Activated T-helper 17 cell treated with anti-CD3 and anti-CD28 coated beads, Interleukin-2, amount 50 U/mL, for 72 hours (primary cell): Measurements from ENCODE around the gene NEU2. TPM values are rescaled to one million over a fixed set of nuclear protein-coding genes. Genes with fewer than 3 reads are reported as not detected.

Experiments used
- ATAC-seq: fragments of 150-1000 bp; cut with Tn5 transposase; replicated peaks from 2 replicates; pipeline ENCODE4 v1.10.0; 2021; ENCODE audit warnings: mild to moderate bottlenecking, moderate library complexity
- H3K27ac Mint-ChIP-seq: one replicate; pipeline ENCODE4 v1.8.0; 2022; ENCODE audit warnings: mixed read lengths
- H3K27me3 Mint-ChIP-seq: one replicate; pipeline ENCODE4 v1.8.0; 2022; ENCODE audit warnings: mixed read lengths
- H3K36me3 Mint-ChIP-seq: one replicate; pipeline ENCODE4 v1.8.0; 2022; ENCODE audit warnings: low read depth, mild to moderate bottlenecking, mixed read lengths
- H3K4me1 Mint-ChIP-seq: one replicate; pipeline ENCODE4 v1.8.0; 2022; ENCODE audit warnings: mixed read lengths
- H3K4me3 Mint-ChIP-seq: one replicate; pipeline ENCODE4 v1.8.0; 2022; ENCODE audit warnings: mild to moderate bottlenecking, mixed read lengths
- H3K9me3 Mint-ChIP-seq: one replicate; pipeline ENCODE4 v1.8.0; 2022; ENCODE audit warnings: mixed read lengths
- total RNA-seq, 2 donors: library from RNA; stranded (reverse); gene quantifications; one replicate each; pipeline ENCODE4 v1.2.3, GENCODE V29; 2022

Gene NEU2
- total RNA-seq, 2 donors from 2014 or later, result not detected

GRCh38 chr2:233036162-233036838 lies 3.8 kb downstream of the NEU2 start:
- Mint-ChIP-seq H3K27ac (no peak overlapping the region), H3K4me3 (no peak overlapping the region), H3K9me3 (no peaks in the 10 kb centered on the region), H3K36me3 (no peaks in the 10 kb centered on the region), H3K4me1 (peaks cover 4% of the 10 kb centered on the region), H3K27me3 (no peaks in the 10 kb centered on the region)
- ATAC-seq, result no peak

- Mint-ChIP-seq H3K27me3 (peaks cover under 1% of the 10 kb centered on the region), H3K27ac (no peak overlapping the region), H3K4me3 (no peak overlapping the region), H3K9me3 (no peaks in the 10 kb centered on the region), H3K36me3 (no peaks in the 10 kb centered on the region), H3K4me1 (peaks cover 4% of the 10 kb centered on the region)
- no peak for ATAC-seq
Measured at GRCh38 chr2:233037078-233037477, 4.6 kb downstream of the NEU2 start.

- Mint-ChIP-seq H3K9me3 (no peaks in the 10 kb centered on the region), H3K4me1 (no peaks in the 10 kb centered on the region), H3K27me3 (peaks cover 7% of the 10 kb centered on the region), H3K4me3 (no peak overlapping the region), H3K36me3 (no peaks in the 10 kb centered on the region), H3K27ac (no peak overlapping the region)
- ATAC-seq, result no peak
Measured at GRCh38 chr2:233039212-233039845, 6.9 kb downstream of the NEU2 start.

- no peaks in the 10 kb centered on the region for H3K9me3 Mint-ChIP-seq
- no peaks in the 10 kb centered on the region for H3K36me3 Mint-ChIP-seq
- H3K27ac Mint-ChIP-seq, result no peak overlapping the region
- no peaks in the 10 kb centered on the region for H3K4me1 Mint-ChIP-seq
- no peak overlapping the region for H3K4me3 Mint-ChIP-seq
- peaks cover 7% of the 10 kb centered on the region for H3K27me3 Mint-ChIP-seq
- no peak for ATAC-seq
Measured at GRCh38 chr2:233039846-233040530, 7.5 kb downstream of the NEU2 start.

DNA sequence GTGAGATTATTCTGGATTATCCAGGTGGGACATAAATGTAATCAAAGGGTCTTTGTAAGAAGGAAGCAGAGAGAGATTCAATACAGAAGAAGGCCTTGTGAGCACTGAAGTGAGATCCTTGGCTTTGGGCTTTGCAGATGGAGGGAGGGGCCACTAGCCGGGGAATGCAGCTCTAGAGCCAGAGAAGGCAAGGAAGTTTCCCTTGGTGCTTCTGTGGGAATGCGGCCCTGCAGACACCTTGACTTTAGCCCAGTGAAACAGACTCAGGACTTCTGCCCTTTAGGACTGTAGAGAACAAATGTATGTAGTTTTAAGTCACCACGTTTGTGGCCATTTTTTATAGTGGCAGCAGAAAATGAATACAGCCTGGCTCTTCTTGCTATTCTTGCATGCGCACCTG lies 8.1 kb downstream of the NEU2 start:
- Mint-ChIP-seq H3K4me3 (no peak overlapping the region), H3K27me3 (peaks cover 7% of the 10 kb centered on the region), H3K9me3 (no peaks in the 10 kb centered on the region), H3K27ac (no peak overlapping the region), H3K36me3 (no peaks in the 10 kb centered on the region), H3K4me1 (no peaks in the 10 kb centered on the region)
- ATAC-seq, result no peak

DNA sequence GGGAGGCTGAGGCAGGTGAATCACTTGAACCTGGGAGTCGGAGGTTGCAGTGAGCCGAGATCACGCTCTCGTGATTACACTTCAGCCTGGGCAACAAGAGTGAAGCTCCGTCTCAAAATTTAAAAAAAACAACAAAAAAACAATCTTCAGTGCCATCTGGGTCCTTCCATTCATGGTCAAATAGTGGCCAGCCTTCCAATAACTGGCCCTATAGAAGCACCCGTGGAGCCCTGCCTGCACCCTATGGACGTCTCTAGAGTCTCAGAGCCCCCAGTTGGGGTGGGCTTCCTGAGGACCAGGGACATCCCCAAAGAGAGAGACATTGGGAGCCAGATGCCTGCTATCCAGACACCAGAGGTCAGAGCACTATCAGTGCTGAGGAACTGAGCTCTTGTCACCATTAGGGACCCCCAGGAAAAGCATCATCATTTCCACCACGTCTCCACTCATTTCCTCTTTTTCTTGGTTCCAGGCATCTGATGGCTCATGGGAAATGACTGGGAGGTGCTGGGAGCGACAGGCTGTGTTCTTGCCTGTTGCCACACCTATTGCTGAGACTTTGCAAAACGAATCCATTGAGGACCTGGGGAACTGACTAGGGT lies 9.4 kb downstream of the NEU2 start:
- Mint-ChIP-seq H3K27me3 (peaks cover 7% of the 10 kb centered on the region), H3K4me1 (no peaks in the 10 kb centered on the region), H3K36me3 (no peaks in the 10 kb centered on the region), H3K9me3 (no peaks in the 10 kb centered on the region), H3K27ac (no peak overlapping the region), H3K4me3 (no peak overlapping the region)
- no peak for ATAC-seq

- ATAC-seq, result no peak
- Mint-ChIP-seq H3K4me3 (no peak overlapping the region), H3K27ac (no peak overlapping the region), H3K36me3 (no peaks in the 10 kb centered on the region), H3K27me3 (peaks cover 7% of the 10 kb centered on the region), H3K9me3 (no peaks in the 10 kb centered on the region), H3K4me1 (no peaks in the 10 kb centered on the region)
Measured at GRCh38 chr2:233042549-233042948, 10.1 kb downstream of the NEU2 start.

GRCh38 chr2:233044974-233045605 lies 12.6 kb downstream of the NEU2 start:
- no peak for ATAC-seq
- peaks cover 6% of the 10 kb centered on the region for H3K4me1 Mint-ChIP-seq
- no peaks in the 10 kb centered on the region for H3K9me3 Mint-ChIP-seq
- no peak overlapping the region for H3K4me3 Mint-ChIP-seq
- peaks cover 7% of the 10 kb centered on the region for H3K27me3 Mint-ChIP-seq
- H3K36me3 Mint-ChIP-seq, result no peaks in the 10 kb centered on the region
- H3K27ac Mint-ChIP-seq, result no peak overlapping the region

GRCh38 chr2:233047206-233047605 lies 14.7 kb downstream of the NEU2 start:
- Mint-ChIP-seq H3K27ac (no peak overlapping the region), H3K4me1 (peaks cover 6% of the 10 kb centered on the region), H3K27me3 (peaks cover 5% of the 10 kb centered on the region), H3K9me3 (no peaks in the 10 kb centered on the region), H3K36me3 (no peaks in the 10 kb centered on the region), H3K4me3 (no peak overlapping the region)
- no peak for ATAC-seq

DNA sequence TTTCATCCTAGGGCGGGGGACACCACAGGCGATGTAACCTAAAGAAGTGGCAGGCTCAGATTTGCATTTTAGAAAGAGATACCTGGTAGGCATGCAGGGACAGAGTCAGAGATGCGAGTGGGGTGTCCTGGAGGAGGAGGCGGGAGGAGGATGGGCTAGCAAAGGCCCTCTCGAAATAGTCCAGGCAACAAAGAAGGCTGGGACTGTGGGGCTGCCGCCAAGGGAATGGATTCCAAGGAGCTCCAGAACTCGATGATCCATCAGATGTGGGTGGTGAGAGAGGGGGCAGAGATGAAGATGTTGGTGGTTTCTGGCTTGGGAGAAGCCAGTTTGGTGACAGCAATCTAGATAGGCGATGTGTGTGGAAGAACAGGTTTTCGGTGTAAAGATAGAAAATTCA lies 15.2 kb downstream of the NEU2 start:
- Mint-ChIP-seq H3K27ac (peak overlapping the region; percentile 11), H3K27me3 (peaks cover 3% of the 10 kb centered on the region), H3K9me3 (no peaks in the 10 kb centered on the region), H3K4me3 (no peak overlapping the region), H3K4me1 (peaks cover 6% of the 10 kb centered on the region), H3K36me3 (no peaks in the 10 kb centered on the region)
- ATAC-seq, result no peak

DNA sequence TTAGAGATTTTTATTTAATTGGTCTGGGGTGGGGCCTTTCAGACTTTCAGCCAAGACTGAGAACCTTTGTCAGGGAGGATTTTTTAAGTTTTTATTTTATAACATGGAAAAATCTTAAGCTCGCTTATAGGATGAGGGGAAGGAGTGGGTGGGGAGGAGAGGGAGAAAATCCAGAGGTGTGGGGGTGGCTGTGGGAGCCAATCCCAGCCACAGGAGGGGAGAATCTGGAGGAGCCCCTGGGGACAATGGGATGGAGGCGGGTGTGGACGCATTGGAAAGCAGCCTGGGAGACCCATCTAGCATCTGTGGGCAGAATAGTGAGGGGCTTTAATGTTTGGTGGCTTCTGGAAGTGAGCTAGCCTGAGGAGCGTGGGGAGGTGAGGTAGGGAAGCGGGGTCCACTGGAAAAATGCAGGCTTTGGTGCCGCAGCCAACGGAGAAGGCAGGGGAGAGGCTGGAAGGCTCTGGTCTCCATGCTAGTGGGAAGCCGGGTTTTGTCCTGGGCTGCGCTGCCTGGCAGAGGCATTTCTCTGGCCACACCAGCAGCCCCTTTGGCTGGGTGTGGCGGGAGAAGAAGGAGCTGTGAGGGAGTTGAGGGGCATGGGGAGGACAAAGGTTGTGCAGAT lies 16.2 kb downstream of the NEU2 start:
- Mint-ChIP-seq H3K4me3 (no peak overlapping the region), H3K9me3 (no peaks in the 10 kb centered on the region), H3K27me3 (no peaks in the 10 kb centered on the region), H3K4me1 (peaks cover 6% of the 10 kb centered on the region), H3K36me3 (no peaks in the 10 kb centered on the region), H3K27ac (no peak overlapping the region)
- ATAC-seq, result no peak

DNA sequence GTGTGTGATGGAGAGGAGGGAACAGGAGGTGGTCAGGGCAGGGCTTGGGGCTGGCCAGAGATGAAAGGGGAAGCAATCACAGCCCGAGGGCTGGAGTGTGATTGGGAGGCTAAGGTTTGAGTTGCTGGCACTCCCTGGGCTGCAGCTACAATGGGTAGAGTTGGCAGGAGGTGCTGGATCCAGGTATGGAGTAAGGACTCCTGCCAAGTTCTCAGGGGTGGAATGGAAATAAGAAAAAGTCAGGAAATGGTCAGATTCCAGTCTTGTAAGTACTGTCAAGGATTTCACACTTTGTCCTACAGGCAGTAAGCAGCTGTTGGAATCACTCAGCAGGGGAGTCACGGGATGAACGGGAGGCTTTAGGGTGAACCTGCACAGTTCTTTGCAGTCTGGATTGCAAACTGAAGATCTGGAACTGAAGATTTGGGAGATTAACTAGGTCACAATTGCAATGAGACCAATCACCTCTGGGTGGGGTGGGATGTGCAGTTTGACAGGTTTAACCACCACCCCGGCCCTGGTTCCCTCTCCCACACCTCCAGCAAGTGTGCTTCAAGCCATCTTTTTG lies 16.8 kb downstream of the NEU2 start:
- Mint-ChIP-seq H3K27me3 (no peaks in the 10 kb centered on the region), H3K4me3 (no peak overlapping the region), H3K9me3 (no peaks in the 10 kb centered on the region), H3K4me1 (peaks cover 9% of the 10 kb centered on the region), H3K27ac (no peak overlapping the region), H3K36me3 (no peaks in the 10 kb centered on the region)
- ATAC-seq, result no peak

DNA sequence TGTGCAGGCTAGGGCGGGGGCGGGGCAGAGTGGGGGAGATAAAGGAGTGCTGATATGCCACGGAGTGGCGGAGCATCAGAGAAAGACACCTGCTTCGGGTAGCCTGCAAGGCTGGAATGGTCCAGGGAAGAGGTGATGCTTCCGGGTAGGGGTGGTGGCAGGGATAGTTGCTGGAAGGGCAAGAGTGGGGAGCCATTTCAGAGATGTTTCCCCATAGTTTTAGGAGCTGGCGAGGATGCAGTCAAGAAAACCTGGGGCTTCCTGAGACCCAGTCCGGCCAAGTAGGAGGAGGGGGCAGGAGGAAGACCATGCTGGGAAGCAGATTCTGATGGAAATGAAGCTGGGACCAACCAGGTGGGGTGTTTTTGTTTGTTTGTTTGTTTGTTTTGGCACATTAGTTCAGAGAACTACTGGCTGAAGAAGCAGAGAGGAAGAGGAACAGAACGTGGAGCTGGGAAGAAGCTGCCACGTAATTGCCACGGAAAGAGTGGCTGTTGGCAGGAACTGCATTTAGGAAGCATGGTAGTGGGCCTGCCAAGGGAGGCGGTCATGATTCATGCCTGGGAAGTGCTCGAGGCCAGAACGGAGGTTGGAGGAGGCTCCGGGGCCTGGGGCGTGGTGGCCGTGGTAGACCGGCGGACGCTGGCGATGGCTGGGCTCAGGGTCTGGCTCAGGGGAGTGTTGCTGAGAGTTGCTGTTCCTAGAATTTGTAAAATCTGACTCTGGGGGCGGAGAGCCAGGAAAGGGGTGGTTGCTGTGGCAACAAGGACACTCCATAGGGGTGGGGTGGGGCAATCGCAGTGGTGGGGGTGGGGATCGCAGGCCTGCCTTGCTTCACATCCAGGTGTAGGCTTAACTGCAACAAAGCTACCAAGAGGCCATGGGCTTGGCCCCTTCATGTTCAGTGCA lies 19.0 kb downstream of the NEU2 start:
- Mint-ChIP-seq H3K27me3 (no peaks in the 10 kb centered on the region), H3K27ac (no peak overlapping the region), H3K4me3 (no peak overlapping the region), H3K9me3 (no peaks in the 10 kb centered on the region), H3K4me1 (peaks cover 9% of the 10 kb centered on the region), H3K36me3 (no peaks in the 10 kb centered on the region)
- no peak for ATAC-seq
